Epithelial cell of proximal tubule (primary cell): ENCODE measurements around the gene PARD3B. TPM values are rescaled to one million over a fixed set of nuclear protein-coding genes. Genes with fewer than 3 reads are reported as not detected.

Experiments used
- DNase-seq: peaks from one replicate; pipeline ENCODE4 v3.0.0-alpha.2; 2011; ENCODE audit warnings: low read depth
- H3K4me3 ChIP-seq: 2 replicates; pipeline ENCODE4 v1.5.1; 2011; ENCODE audit warnings: low read depth, mild to moderate bottlenecking, low read length
- total RNA-seq: library from RNA; depleted of rRNA; stranded (reverse); fragments of >200 nt; gene quantifications from 2 replicates; pipeline ENCODE4 v1.2.3, GENCODE V29; 2015
- TF ChIP-seq, protein P1 (sequence below): conservative IDR thresholded peaks from 2 replicates; pipeline ENCODE4 v1.5.1; 2012; ENCODE audit warnings: low read depth, mild to moderate bottlenecking, low read length

The PARD3B gene
- total RNA-seq, 1 donor from 2014 or later: 3.6 TPM

DNA sequence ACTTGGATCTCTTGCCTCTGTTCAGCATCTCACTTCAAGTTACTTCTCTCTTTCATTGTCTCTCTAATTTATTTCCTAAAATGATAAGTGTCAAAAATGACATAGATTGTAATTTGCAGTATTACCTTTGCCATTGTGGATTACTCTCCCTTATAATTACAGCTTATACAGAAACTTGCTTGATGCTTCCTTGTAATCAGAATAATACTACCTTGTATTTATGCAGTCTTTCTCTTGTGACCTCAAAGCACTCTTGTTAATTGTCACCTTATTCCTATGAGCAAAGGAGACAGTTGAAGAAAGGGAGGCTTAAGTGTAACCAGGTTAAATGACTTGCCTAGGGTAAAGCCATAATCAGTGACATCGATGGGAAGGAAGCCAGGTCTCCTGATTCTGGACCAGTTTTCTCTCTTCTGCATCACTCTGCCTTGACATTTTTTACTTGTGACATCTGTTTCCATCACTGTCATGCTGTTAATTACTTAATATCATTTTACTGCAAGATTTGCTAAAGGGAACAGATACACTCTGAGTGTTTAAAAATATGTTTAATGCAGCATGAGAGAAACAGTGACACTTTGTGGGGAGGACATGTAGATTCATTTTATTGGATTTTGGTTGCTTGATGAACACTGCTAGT, 388.6 kb downstream of the PARD3B start:
- H3K4me3 ChIP-seq: no peak overlapping the region
- no peak for DNase-seq
- TF ChIP-seq, protein P1, sequence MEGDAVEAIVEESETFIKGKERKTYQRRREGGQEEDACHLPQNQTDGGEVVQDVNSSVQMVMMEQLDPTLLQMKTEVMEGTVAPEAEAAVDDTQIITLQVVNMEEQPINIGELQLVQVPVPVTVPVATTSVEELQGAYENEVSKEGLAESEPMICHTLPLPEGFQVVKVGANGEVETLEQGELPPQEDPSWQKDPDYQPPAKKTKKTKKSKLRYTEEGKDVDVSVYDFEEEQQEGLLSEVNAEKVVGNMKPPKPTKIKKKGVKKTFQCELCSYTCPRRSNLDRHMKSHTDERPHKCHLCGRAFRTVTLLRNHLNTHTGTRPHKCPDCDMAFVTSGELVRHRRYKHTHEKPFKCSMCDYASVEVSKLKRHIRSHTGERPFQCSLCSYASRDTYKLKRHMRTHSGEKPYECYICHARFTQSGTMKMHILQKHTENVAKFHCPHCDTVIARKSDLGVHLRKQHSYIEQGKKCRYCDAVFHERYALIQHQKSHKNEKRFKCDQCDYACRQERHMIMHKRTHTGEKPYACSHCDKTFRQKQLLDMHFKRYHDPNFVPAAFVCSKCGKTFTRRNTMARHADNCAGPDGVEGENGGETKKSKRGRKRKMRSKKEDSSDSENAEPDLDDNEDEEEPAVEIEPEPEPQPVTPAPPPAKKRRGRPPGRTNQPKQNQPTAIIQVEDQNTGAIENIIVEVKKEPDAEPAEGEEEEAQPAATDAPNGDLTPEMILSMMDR: no peak

DNA sequence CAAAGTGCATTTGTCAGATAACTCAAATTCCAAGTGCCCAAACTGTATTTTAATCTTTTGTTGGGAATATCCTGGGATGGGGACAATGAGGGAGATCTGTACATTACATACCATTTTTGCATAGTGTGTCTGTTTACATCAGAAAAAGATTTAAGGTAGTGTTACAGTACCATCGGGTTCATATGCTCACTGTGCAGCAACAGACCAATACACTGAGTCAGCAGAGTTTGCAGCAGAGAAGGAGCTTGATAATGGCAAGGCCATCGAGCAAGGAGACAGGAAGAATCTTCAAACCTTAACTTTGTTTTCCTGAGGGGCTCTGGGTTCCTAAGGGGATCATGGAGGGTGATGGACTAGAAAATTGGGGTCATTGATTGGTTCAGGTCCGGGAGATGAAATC, 399.7 kb downstream of the PARD3B start:
- DNase-seq: no peak
- no peak overlapping the region for H3K4me3 ChIP-seq
- TF ChIP-seq, protein P1: no peak

DNA sequence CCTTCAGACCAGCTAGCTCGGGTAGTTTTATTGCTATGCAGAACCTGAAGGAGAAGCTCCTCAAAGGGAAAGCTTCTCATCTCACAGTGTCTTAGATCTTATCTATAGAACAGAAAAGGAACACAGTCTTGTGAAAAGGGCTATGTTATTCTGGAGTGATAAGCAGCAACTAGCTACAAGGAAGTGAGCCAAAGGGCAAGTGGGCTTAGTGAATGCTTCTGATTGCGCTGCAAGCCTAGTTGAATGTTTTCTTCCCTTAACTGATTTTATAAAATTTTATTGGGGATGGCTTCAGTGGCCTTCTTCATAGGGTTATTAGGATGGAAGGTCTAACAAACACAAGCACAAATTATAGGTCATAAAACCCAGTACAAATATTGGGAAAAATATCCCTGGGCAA, 400.1 kb downstream of the PARD3B start:
- TF ChIP-seq, protein P1: no peak
- DNase-seq: no peak
- H3K4me3 ChIP-seq: no peak overlapping the region

DNA sequence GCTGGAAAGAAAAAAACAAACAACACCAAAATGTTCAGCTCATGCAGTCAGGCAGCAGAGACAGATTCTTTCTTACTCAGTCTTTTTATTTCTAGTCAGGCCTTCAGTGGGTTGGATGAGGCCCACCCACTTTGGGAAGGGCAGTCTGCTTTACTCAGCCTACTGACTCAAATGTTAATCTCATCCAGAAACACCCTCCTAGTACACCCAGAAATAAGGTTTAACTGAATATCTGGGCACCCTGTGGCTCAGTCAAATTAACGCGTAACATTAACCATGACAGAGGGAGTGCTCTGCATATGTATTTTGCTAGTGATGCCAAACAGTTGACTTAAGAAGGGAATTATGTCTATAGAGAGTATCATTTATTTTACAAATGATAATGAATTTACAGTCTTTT, 401.6 kb downstream of the PARD3B start:
- TF ChIP-seq, protein P1: no peak
- DNase-seq: no peak
- H3K4me3 ChIP-seq: no peak overlapping the region

DNA sequence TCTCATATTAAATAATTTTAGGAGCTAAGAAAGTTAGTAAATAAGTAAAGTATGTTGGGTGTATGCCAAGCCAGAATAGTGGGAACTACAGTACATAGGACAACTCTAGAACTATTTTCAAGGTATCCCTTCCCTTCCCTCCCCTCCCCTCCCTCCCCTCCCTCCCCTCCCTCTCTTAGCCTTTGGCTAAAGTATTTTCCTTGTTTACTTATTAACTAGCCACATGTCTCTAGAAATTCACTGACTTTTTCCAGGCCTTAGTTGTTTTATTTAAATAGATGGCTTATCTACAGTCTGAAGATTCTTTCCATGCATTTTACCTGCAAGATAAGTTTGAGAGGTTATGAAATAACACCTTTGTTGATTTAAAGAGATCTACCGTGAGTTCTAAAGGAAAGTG, 402.1 kb downstream of the PARD3B start:
- no peak overlapping the region for H3K4me3 ChIP-seq
- TF ChIP-seq, protein P1: no peak
- DNase-seq: no peak

DNA sequence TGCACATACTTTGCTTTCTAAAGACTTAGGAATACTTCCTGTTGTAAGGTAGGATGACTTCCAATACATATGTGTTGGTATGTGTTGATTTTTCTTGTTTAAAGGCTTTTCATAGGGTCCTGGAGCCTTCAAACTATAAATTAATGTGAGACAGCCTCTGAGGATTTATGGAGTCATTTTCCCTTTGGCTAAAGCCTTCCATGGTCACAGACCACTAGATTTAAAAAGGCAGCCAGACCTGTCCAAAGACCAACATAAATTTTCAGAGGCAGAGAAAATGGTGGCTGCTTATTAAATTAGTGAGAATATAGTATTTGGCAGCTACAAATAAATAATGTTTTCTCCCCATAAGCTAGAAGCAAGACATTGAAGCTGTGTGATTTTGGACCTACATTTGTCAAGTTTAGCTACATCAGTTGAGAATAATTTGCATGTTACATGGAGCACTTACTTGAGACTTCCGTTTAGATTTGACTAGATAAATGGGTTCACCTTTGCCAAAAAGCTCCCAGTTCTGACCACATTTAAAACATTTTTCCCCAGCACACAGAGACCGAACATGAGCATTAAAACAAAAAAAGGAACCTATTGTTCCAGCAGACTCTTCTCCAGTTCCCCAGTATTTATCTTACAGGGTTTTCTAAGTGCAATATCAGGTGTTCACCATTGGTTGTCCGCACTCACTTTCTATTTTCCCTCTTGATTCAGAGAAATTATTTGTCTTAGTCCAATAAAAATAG, 402.9 kb downstream of the PARD3B start:
- no peak for DNase-seq
- TF ChIP-seq, protein P1: no peak

DNA sequence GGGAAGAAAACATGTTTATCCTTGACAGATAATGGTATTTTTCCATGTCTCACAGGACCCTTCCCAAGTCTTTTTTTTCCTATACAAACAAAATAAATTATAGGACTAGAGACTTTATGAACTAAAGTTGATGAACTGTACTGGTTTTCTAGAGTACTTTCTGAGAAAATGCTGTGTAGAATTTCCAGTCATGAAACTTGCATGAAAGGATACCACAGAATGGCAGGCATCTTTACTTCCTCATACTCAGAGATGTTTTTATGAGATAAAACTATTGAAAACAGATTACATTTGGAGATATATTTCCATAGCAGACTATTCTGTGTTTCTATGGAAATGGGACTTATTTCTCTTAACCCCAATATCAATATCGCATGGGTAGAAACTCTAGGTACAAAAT, 403.5 kb downstream of the PARD3B start:
- TF ChIP-seq, protein P1: no peak
- DNase-seq: no peak
- H3K4me3 ChIP-seq: no peak overlapping the region

More for the DNA sequence above, 402.9 kb downstream of the PARD3B start:
- H3K4me3 ChIP-seq: no peak overlapping the region
